GM12891 (cell line): ENCODE measurements around the gene NKAIN2.

ENCODE experiments used
- PAX5 ChIP-seq: IDR thresholded peaks from 2 replicates; pipeline ENCODE4 v1.6.1; 2011; ENCODE audit warnings: low read length, moderate library complexity, mild to moderate bottlenecking; ENCODE audit not compliant: insufficient read depth, severe bottlenecking
- POLR2A ChIP-seq: IDR thresholded peaks from 2 replicates; pipeline ENCODE4 v1.6.1; 2011; ENCODE audit warnings: low read depth, low read length, control low read depth
- POU2F2 ChIP-seq: IDR thresholded peaks from 2 replicates; pipeline ENCODE4 v1.6.1; 2011; ENCODE audit warnings: low read depth, mild to moderate bottlenecking, control low read depth, low read length, moderate library complexity

GRCh38 chr6:124772733-124773319, 969.2 kb downstream of the NKAIN2 start:
- no peak for TF ChIP-seq POU2F2
- no peak for TF ChIP-seq PAX5
- no peak for TF ChIP-seq POLR2A
